Islet precursor cell (in vitro differentiated cells): ENCODE results near the gene SLC22A5.
"Not testable (repeated sequence)": the region's sequence is repeated elsewhere in the genome, so short reads cannot be mapped to it uniquely, and the experiment has no call there.

Experiments used
- DNase-seq: peaks from one replicate; pipeline ENCODE4 v3.0.0-alpha.2; 2018

Gene SLC22A5

DNA sequence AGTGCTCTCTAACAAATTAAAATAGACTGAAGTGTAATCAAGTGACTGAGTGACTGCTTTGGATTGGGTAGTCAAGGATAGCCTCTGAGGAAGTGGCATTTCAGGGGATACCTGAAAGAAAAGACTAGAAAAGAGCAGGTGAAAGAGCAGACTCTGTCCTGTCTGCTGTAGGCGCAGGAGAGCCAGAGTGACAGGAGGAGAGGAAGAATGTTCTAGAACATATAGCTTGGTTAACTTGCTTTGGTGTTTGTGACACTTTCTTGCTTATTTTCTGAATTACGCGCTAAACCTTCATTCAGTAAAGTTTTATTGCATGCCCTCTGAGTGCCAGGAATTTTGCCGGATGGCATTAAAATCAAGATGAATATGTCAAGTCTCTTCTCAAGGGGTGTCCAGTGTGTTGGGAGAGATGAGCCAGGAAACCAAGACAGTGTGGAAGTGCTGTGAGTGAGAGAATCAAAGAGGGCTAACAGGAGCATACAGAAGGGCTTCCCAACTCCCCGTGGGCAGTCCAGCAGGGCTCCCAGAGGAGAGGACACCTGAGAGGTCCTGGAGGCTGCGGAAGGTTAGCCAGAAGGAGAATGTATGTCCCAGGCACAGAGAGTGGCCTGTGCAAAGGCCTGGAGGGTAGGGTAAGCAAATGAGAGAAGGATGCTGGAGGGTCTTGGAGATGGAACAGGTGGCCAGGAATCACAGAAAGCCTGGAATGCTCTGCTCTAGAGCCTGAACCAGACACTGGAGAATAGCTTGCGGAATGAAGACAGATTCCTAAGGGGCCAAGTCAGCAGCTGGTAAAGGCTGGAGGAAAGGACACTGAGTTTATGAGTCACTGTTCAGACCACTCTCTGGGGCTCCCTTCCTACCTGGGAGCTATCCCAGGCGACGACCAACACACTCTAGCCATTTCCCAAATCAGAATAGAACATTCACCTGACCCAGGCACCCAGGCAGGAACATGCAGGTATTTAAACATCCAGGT lies 59.3 kb downstream of the SLC22A5 start:
- peak; percentile 95 for DNase-seq

DNA sequence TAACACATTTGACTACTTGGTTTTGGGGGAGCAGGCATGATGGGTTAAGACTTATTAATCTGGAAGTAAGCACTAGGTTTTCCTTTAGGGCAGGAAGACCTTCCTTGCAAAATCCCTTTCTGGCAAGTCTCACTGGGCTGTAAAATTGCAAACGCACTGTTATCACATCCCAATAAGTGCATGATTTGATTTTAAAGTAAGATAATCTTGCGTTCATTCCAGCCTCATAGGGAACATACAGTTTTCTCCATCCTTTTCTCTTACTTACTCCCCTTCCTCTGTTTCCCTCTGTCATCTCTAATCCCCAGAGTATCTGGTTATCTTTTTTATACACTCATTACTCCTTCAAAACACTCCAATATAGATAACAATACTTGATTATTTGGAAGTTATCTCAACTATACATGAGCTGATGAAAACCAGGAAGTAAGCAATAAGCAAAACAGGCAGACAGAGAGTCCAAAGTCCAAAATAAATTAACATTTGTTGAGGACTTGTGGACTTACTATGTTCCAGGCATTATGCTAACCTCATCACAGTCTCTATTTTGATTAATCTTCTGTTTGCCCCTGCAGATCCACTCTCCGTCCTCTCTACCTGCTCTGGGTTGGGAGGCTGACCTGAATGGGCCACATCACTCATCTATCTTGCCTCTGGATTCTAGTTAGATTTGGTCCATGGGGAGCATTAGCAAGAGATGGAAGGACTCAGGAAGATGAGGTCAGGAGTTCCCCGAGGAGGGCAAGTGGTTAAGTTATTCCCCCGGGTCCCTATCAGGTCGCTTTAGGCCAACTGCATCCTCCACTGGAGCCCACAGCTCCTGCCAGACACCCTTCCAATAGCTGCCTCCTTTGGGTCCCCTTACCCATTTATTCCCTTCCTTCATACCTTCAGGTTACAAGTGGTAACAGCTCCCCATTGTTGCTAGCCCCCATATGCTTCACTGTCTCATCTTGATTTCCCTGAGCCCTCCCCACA lies 60.2 kb downstream of the SLC22A5 start:
- DNase-seq = peak; percentile 32

DNA sequence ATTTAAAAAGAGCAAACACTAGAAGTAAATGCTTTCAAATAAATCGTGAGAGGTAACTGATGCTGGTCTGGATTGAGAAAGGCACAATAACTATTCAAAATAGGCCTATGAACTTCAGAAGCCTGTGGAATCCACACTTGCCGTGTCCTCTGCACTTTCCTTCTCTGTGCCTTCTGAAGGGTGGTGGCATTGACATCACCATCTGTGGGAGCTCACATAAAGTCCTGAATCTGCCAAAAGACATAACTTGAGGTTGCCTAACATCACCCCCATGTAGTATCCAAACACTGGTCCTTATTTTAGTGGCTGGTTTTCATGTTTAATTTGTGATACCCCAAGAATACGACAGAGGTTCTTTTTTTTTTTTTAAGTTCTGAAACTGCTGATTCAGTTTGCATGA lies 61.2 kb downstream of the SLC22A5 start:
- peak; percentile 9 for DNase-seq

DNA sequence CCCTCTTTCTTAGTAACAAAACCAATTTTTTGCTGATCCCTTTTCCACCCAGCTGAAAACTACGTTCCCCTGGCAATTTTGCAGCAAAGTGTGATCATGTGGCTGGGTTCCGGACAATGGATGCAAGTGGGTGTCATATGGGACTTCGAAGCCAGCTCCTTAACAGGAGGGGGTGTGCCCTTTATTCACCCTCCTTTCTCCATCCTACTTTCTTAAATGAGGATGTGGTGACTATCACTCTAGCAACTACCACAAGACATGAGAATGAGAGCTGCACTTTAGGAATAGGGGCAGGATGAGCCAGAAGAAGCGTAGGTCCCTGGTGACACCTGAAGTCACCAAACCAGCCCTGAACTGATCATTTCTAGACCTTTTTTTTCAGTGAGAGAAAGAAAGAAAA lies 62.1 kb downstream of the SLC22A5 start:
- DNase-seq = peak; percentile 23

DNA sequence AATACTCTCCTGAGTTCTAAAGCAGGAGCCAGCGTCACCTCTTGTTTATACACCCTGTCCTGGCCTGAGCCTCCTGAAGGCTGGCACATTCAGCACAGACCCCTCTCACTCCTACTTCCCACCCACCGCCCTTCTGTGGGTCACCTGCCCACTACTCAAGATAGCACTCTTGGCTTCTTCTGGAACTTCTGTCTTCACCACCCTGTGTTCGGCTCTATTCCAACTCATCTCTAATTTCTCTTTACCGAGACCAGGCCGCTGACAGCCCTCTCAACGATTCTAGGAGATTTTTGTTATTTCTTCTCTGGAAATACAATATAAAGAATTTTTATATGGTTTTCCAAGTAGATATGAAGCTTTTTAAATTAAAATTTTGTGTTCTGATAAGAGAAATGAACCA lies 63.6 kb downstream of the SLC22A5 start:
- DNase-seq = no peak

DNA sequence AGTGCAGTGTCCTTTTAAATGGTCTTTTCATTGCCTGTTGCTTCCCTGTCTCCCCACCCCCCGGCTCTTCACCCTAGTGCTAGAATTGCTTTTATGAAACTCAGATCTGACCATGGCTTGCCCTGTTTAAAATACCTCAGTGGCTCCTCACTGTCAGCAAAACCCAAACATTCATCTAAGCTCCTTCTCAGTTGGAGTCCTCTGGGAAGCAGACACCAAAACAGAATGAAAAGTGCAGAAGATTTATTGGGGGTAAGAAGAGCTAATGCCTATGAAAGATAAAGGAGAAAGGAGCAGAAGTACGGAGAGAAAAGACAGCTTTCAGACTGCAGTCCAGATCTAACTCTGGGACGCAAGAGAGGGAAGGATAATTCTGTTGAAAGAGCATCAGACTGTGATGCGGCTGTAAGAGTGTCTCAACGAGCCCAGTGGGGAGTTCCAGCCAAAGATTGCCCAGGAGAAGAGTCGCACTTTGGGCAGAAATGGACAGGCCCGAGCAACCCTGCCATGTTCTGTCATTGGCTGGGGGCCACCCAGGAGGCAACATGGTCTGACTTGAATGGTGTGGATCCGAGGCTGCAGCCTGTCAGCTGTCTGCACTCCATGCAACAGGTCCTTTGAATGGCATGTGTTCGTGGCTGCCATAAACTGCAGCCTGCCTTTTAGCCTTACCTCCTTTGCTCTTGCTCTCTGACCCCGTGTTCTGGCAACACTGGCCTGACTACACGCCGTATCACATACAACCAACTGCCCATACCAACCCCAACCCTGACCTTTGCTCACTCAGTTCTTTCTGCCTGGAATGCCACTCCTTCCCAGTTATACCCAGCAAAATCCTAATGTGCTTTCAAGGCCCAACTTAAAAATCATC lies 65.1 kb downstream of the SLC22A5 start:
- DNase-seq = no peak

DNA sequence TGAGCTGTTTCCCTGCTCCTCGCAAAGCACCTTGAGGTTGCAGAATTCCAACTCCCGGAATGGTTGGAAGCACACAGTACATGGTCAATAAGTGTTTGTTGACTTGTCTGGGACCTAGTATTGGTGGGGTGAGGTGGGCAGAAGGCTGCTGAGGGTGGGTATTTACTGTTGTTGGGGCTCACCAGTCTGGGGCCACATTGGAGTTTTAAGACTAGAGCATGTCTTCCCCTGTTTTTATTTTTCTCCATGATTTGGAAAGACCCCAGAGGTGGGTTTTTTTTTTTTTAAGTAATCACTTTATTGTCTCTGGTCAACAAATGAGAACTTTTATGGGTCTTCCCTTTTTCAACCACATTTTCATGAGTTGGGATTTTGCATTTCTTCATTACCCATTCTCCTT lies 65.9 kb downstream of the SLC22A5 start:
- DNase-seq = no peak

DNA sequence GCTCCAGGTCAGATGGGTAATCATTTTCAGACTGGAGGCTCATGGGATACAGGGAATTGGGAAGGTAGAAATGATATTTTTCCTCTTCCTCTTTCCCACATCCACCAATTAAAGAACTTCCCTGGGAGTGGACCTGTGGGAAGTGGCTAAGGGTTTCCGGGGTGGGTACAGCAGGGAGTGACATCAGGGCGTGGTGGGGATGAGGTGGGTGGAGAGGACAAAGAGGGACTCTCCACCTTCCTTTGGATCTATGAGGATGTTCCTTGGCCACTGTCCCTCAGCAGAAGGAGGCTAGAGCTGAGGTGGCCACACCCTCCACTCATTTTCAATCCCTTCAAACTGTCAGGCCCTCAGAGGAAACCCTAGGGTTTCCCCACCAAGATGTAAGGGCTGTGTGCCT lies 66.4 kb downstream of the SLC22A5 start:
- DNase-seq = no peak

DNA sequence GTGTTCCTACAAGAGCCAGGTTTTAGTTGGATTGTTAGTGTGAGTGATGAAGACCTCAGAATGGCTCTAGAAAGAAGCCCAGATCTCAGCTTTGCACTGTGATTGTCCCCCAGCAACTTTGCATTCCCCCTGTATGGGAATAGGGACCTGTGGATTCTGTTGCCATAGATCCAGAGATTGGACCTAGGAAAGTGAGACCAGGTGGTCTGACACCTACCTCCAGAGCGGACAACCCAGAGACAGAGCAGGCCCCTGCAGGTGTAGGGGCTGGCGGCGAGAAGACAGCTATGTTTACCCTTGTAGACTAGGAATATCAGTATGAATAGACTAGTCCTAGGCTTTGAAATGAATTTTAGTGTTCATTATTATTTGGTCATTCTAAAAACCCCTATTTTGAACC lies 67.4 kb downstream of the SLC22A5 start:
- DNase-seq = peak; percentile 10

DNA sequence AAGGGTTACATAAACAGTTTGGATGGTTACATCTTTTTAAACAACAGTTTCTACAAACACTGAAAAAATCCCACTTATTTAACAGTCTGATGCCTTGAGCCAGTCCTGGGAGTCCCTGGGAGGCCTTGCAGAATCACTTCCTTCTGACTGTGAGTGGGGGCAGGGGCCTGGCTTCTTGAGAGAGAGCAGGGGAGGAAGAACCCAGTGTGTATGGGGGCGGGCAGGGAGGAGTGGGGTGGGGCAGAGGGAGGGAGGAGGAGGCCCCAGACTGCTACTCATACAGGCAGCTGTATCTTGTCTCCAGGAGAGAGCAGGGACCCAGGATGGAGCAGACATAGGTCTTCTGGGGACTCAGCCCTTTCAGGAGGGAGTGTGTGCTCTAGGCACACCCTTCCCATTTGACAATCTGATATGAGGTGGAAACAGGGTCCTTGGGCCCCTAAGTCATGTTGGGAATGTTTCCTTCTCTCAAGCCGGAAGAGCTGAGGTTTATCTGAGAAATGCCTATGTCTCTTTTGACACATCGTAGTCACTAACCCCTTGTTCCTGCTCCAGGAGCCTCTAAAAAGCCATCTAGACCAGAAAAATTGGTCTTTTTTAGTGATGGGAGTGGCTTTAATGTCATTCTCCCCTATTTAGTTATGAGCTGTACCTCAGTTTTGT lies 68.2 kb downstream of the SLC22A5 start:
- DNase-seq = peak; percentile 91

DNA sequence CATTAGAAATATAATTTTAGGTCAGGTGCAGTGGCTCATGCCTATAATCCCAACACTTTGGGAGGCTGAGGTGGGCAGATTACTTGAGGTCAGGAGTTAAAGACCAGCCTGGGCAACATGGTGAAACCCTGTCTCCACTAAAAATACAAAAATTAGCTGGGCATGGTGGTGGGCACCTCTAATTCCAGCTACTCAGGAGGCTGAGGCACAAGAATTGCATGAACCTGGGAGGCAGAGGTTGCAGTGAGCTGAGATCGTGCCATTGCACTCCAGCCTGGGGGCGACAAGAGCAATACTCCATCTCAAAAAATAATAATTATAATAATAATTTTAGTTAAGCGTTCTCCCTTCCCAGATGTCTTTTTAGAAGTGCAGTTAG lies 68.7 kb downstream of the SLC22A5 start:
- DNase-seq = not testable (repeated sequence)

DNA sequence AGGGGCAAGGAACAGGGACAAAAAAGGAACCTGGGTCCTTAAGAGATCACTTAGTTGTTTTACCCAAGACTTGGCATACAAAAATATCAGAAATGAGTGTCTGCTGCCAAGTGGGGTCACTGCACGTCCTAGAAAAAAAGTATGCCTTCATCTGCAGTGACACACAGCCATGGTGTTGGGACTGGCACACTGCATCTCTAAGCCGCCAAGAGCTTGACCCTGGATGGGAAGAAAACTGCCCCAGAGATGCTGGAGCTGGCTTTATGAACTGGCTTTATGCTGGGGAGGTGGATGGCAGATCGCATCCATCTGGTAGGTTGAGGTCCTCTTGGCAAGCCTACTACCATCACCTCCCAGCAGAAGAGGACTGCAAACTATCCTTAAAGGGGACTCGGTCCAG lies 69.4 kb downstream of the SLC22A5 start:
- no peak for DNase-seq

DNA sequence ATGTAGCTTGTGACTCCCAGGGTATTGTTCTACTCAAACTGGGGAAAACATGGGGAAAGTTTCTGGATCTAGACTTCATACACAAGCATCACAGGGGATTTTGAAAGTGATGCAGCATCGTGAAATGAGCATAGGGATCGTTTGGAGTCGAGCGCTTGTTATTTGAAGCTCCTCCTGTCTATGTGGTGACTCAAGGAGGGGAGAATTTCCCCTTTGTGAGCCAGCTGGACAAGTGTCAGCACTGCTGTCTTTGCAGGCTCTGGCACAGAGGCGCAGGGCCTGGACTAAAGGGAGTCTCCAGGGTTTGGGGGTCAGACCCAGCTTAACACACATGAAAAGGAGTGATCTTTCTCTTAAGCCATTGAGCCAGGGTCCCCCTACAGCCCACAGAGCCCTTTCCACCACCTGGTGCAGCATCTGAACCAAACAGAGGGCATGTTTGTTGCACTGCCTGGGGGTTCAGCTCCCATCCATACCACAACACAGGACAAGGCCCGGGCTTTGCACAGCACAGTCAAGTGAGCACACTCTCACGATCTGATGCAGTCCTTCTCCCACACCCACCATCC lies 70.1 kb downstream of the SLC22A5 start:
- peak; percentile 66 for DNase-seq

DNA sequence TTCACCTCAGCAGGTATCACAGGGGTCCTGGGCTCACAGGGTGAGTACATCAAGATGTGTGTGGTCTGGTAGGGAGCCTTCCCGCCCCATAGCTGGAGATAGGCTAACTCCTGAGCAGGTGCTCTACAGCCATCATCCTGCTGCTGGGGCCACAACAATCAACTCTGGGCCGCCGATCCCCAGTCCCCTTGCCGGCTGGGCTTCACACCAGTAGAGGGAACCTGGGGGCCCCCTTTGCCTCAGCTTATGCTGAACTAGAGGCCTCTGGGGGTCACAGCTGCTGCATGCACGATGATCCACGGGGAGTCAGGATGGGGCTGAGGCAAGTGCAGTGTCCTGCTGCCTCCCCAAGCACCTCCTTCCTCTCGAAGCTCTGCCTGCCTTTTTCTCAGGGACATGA lies 74.6 kb downstream of the SLC22A5 start:
- DNase-seq = no peak
